ENCODE results near the gene CST5.
A peak's percentile ranks its signal among the peaks of the same experiment; 100 is the strongest.
"Not testable (repeated sequence)": the region's sequence is repeated elsewhere in the genome, so short reads cannot be mapped to it uniquely, and the experiment has no call there.

The CST5 gene, protein sequence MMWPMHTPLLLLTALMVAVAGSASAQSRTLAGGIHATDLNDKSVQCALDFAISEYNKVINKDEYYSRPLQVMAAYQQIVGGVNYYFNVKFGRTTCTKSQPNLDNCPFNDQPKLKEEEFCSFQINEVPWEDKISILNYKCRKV

GRCh38 chr20:23879328-23879798, at the start of gene CST5:
TSS of gene CST5 (minus strand) at chr20:23879748. CDS start at chr20:23879676, 72 bp downstream.
- no peak for DNase-seq

- no peak for DNase-seq
Measured at GRCh38 chr20:23928788-23929187, 49.2 kb upstream of the CST5 start.

DNA sequence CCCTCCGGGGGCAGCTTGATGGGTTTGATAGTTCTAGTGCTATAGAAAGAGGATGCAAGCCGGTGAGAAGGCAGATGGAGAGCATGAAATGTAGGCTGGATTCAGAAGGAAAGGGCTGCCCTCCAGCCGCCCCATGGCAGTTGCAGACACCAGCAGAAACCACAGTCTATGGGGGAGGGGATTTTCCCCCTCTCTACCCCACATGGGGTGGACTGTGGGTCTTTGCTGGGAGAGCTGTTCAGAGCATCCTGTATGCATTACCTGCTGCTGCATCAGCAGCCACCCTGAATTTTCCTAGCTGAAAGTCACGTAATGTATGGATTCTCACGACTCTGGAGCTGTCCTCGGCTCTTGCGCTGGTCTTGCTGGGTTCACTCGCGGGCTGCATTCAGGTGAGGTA, 48.8 kb upstream of the CST5 start:
- no peak for DNase-seq

GRCh38 chr20:23926944-23927872, 47.7 kb upstream of the CST5 start:
- DNase-seq: no peak

- DNase-seq: no peak
Measured at GRCh38 chr20:23926526-23926880, 47.0 kb upstream of the CST5 start.

DNA sequence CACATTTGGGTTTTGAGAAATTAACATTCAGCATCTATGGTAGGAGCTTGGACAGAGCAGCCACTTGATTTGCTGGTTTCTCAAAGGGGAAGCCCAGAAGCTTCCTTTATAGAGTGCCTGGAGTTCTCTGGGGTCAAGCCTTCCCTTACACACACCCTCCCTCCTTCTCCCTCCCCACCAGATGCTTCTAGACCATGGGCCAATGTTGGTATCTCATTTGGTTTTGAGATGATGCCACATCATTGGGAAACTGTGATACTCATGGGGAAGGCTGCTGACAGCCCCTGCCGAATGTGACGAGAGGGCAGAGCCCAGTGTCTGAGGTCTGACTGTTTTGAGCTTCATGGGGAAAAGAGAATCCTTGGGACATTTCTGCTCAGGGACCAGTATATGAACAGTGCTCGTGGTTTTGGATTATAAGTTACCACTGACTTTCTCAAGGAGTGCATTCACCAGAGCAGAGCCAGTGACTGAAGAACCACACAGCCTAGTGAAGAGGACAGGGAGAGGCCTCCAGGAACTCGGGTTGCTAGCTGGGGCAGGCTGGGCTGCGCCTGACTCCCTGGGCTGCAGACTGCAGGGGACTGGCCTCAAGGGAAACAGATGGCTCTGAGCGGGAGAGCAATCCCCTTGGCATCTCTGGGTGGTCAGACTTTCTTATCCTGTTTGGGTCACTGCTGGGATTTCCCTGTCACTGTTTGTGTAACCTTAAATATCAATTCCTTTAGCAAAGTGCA, 46.4 kb upstream of the CST5 start:
- no peak for DNase-seq

- no peak for DNase-seq
Measured at GRCh38 chr20:23924751-23925150, 45.2 kb upstream of the CST5 start.

DNA sequence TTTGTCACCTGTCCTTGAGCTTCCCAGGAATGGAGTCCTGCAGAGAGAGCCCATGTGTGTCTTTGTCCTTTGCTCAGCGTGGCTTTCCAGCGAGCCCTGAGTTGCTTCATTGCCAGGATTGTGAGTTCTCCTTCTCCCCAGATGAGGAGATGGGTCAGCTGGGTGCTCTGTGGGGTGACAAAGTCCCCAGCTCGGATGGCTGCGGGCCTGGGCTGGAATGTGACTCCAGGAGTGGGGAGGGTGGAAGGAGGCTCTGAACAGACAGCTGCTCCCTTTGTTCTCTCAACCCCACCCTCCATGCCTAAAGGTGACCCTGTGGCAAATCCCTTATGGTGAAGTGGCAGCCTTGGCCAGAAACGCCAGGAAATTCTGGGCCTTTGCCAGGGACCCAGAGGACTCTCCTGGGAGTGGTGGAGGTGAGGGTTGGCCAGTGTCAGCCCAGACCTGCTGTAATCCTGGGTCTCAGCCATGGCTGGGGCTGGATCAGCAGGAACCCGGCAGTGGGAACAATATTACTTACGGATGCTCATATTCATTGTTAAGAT, 44.4 kb upstream of the CST5 start:
- DNase-seq: no peak

DNA sequence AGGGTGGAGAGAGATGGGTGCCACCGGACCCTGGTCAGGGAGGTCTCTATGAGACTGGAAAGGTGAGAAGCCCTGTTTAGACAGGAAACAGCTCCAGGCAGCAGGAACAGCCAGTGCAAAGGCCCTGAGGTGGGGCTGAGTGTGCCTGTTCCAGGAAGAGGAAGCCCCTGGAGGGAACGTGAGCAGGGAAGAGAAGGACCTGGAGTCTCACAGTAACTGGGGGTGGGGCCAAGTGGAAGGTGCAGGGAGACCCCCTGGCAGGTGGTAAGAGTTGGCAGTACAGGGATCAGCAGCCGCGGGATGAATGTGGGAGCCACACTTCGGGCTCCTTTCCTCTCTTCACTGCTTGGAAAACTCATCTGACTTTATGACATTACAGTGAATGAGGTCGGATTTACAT, 43.8 kb upstream of the CST5 start:
- DNase-seq: no peak

DNA sequence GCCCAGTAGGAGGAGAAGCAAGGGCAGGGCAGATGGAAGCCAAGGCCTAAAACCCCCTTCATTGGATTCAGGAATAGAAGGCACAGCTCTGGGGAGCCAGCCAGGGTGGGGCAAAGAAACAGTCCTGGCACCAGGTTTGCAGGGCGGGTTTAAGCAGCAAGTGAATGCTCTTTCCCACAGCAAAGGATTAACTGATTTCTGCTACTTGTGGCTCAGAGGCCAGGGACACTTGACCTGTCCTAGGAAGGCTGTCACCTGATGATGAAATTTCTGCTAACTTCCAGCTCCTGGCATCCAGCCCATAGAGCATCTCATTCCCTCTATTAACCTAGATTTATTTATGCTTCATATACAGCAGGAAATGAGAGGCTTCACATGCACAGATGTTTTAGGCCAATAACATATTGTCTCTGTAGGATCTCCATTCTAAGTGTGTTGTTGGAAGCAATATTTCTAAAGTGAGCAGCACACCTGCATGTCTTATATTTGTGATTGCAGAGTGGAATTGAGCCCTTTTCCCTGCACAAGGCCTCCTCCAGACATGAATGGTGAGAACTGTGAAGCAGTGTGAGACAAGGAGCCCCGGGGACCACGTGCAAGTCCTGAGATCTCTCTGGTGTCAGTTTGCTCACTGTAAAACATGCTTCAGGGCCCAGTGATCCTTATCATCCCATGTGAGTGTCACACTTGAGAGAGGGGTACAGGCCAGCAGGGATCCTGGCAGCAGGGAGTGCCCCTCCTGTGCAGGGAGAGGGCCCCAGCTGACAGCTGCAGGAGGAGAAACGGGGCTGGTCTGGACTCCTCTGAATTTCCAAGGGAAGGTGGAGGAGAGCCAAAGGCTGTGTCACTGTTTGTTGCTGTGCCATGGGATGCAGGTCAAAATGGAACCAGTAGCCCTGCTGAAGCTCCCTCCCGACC, 41.1 kb upstream of the CST5 start:
- no peak for DNase-seq

GRCh38 chr20:23918896-23919295, 39.3 kb upstream of the CST5 start:
- no peak for DNase-seq

GRCh38 chr20:23918101-23918862, 38.7 kb upstream of the CST5 start:
- DNase-seq: no peak

GRCh38 chr20:23917024-23917725, 37.6 kb upstream of the CST5 start:
- DNase-seq: no peak

DNA sequence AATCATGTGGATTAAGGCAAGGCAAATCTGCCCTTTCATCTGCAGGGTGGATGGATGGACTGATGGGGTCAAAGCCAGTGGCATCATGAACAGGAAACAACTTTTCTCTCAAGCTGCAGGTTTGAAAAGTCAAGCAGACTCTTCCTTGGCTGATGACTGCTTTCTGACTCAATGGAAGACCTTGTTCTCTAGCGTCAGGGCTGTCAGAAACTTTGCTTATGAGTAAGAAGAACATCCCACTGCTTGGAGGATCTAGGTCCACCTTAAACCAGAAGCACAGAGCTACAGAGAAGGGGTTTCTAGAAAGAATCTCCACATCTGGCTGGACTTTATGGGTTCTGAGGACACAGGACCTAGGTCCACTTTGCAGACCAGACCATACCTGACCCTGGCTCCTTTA, 36.3 kb upstream of the CST5 start:
- DNase-seq: no peak

GRCh38 chr20:23914469-23914868, 34.9 kb upstream of the CST5 start:
- DNase-seq: not testable (repeated sequence)

DNA sequence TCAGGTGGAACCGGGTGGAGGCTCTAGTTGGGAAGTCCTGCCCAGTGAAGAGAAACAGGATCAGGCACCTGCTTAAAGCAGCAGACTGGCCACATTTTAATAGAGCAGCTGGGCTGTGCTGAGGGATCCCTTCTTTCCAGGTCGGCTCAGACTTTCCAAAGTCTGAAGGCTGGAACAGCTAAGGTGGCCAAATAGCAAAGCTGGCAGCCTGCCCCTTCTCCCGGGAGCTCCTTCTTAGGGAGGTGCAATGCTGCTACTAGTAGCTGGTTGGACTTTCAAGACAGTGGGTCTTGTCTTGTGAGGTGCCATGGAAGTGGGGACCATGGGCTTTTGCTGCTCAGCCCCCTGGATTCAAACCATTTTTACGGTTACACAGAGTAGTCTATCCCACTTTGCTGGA, 30.7 kb upstream of the CST5 start:
- DNase-seq: no peak

DNA sequence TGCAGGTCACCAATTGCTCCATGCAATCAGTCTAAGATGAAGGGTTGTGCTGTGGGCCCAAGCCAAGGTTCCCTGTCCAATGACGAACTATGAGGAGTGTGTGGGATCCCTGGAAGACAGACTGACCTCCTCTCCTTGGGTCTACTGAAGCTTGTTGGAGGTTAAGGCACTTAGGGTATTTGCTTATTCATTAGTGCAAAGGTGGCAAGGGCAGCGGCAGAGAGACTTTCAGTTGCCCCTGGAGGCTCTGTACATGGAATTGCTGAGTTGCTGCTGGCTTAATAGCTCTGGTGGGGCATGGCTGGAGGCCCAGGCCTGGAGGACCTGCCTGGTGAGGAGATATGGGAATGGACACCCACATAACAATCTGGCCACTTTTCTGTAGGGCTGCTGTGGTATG, 29.8 kb upstream of the CST5 start:
- no peak for DNase-seq

- no peak for DNase-seq
Measured at GRCh38 chr20:23907579-23907978, 28.0 kb upstream of the CST5 start.

DNA sequence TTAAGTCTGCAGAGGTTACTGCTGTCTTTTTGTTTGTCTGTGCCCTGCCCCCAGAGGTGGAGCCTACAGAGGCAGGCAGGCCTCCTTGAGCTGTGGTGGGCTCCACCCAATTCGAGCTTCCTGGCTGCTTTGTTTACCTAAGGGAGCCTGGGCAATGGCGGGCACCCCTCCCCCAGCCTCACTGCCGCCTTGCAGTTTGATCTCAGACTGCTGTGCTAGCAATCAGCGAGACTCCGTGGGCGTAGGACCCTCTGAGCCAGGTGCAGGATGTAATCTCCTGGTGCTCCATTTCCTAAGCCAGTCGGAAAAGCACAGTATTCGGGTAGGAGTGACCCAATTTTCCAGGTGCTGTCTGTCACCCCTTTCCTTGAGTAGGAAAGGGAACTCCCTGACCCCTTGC, 22.8 kb upstream of the CST5 start:
- DNase-seq: not testable (repeated sequence)

DNA sequence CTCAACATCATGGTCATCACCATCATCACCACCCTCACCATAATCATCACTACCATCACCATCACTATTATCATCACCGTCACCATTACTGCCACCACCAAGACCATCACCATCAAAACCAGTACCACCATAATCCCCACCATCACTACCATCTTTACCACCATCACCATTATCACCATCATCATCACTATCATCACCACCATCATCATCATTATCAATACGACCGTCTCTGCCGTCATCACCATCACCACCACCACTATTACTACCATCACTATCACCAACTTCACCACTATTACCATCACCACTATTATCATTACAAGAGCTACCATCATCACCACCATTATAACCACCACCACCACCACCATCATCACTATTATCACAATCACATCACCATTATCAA, 11.3 kb upstream of the CST5 start:
- not testable (repeated sequence) for DNase-seq

DNA sequence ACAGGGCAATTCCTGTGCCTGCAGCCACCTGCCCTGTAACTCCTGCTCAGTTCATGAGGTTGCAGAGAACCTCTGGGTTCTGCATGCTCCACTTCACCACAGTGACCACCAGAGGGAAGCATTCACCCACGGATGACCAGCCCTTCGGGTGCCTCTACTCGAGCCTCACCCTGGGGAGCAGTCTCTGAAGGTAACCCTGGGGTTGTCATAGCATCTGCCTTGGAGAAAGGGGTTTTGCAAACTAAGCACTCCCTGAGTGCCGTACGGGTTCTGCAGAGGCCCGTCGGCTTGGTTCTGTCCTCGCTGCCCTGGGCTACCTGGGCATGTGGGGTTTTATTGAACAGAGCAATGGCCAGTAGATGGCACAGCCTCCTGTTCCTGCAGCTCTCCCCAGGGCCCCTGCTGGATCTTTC, 10.2 kb upstream of the CST5 start:
- peak; percentile 15 for DNase-seq

Measured in NCI-H510A treated with DMSO at 0.1 percent for 48 hours (cell line).